Esophagus squamous epithelium (tissue), 4 donors: ENCODE data around the gene MFNG.

Experiments used
- POLR2A ChIP-seq, 4 donors: fragments of 450-650 bp; IDR thresholded peaks; one replicate each; pipeline ENCODE4 v1.6.1; 2017; ENCODE audit warnings: antibody characterized with exemption in 4 of 4, mild to moderate bottlenecking in 4 of 4, moderate library complexity in 3 of 4
- TF ChIP-seq, protein P1 (sequence below), 6 experiments: fragments of 450-650 bp in 4 of 6; fragments of 200-600 bp in 2 of 6; sonication (generic) in 2 of 6; IDR thresholded peaks; one replicate each; pipeline ENCODE4 v1.5.1; 2016 to 2019; ENCODE audit warnings: antibody characterized with exemption in 6 of 6, mild to moderate bottlenecking in 4 of 6, moderate library complexity in 4 of 6

DNA sequence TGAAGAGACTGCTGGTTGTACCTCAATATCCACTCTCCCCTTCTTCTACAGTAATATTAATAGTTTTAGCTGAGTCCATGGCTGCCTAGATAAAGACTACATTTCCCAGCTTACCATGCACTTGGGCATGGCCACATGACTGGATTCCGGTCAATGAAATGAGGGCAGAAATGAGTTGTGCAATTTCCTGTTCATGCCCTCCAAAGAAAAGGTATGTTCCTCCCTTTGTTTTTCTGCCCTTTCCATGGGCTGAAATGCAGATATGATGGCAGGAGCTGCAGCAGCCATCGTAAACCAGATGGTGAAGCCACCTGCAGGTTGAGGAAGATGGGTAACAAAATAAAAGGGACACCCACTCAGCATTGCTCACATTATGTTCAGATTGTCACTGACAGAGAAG, 43.6 kb downstream of the MFNG start:
- TF ChIP-seq, protein P1, sequence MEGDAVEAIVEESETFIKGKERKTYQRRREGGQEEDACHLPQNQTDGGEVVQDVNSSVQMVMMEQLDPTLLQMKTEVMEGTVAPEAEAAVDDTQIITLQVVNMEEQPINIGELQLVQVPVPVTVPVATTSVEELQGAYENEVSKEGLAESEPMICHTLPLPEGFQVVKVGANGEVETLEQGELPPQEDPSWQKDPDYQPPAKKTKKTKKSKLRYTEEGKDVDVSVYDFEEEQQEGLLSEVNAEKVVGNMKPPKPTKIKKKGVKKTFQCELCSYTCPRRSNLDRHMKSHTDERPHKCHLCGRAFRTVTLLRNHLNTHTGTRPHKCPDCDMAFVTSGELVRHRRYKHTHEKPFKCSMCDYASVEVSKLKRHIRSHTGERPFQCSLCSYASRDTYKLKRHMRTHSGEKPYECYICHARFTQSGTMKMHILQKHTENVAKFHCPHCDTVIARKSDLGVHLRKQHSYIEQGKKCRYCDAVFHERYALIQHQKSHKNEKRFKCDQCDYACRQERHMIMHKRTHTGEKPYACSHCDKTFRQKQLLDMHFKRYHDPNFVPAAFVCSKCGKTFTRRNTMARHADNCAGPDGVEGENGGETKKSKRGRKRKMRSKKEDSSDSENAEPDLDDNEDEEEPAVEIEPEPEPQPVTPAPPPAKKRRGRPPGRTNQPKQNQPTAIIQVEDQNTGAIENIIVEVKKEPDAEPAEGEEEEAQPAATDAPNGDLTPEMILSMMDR (IDR thresholded peaks at IDR 0.05), result no peak
- TF ChIP-seq POLR2A (IDR thresholded peaks at IDR 0.05), result no peak
